ENCODE data around the gene ATP2C2. TPM values are rescaled to one million over a fixed set of nuclear protein-coding genes. Genes with fewer than 3 reads are reported as not detected.

ATP2C2 gene
- total and polyA plus RNA-seq, 2 donors (not counting 1 experiment from before 2014, with no cell fraction given), result not detected

- Histone ChIP-seq H3K27me3 (replicated peaks in 1 of 4; ENCODE audit: control extremely low read depth in 1 of 4, control insufficient read depth in 3 of 4, insufficient read depth in 4 of 4, low read length in 3 of 4) (no peaks in the 10 kb centered on the region), H3K4me2 (replicated peaks; ENCODE audit: low read depth, low read length, poor library complexity, severe bottlenecking) (no peak overlapping the region), H3K27ac (ENCODE audit: low read length in 2 of 2) (no peak overlapping the region), H2AFZ (ENCODE audit: insufficient read depth, low read depth, low read length, poor library complexity, severe bottlenecking) (no peak overlapping the region), H3K9me3 (ENCODE audit: control extremely low read depth in 1 of 3, control insufficient read depth in 2 of 3, insufficient read depth in 1 of 3, low read length in 2 of 3) (peaks cover 0 to 6% (median 0%) of the 10 kb centered on the region in 3 donors), H4K20me1 (ENCODE audit: control insufficient read depth, insufficient read depth, low read length, poor library complexity, severe bottlenecking) (no peaks in the 10 kb centered on the region), H3K36me3 (replicated peaks in 1 of 2; ENCODE audit: control extremely low read depth in 1 of 2, control insufficient read depth in 1 of 2, extremely low read depth in 1 of 2, insufficient read depth in 2 of 2, low read length in 1 of 2) (peaks cover 0 to 3% of the 10 kb centered on the region in 2 experiments), H3K9ac (ENCODE audit: low read length) (no peak overlapping the region), H3K4me3 (ENCODE audit: control extremely low read depth in 1 of 5, extremely low read depth in 1 of 5, insufficient read depth in 1 of 5, low read depth in 2 of 5, low read length in 4 of 5) (no peak overlapping the region), H3K4me1 (ENCODE audit: control insufficient read depth in 2 of 2, insufficient read depth in 2 of 2, low read length in 2 of 2) (no peaks in the 10 kb centered on the region), H3K79me2 (ENCODE audit: control insufficient read depth, insufficient read depth, low read length) (no peaks in the 10 kb centered on the region)
- no peaks in the 10 kb centered on the region for H3K4me1 Mint-ChIP-seq
- TF ChIP-seq EZH2 (IDR thresholded peaks at IDR 0.05; ENCODE audit: borderline replicate concordance, insufficient read depth, low read depth, low read length, poor library complexity, severe bottlenecking) (no peak), CTCF (IDR thresholded peaks at IDR 0.05) (no peak)
- H3K9me3 Mint-ChIP-seq (ENCODE audit: insufficient read depth), result no peaks in the 10 kb centered on the region
- no peak for DNase-seq
- no peaks in the 10 kb centered on the region for H3K27me3 Mint-ChIP-seq
- intact Hi-C loops (cut with micrococcal nuclease), result no loop called here
- ATAC-seq (ENCODE audit: low read depth), result no peak
- ChIA-PET POLR2A (no interaction called here), CTCF (no interaction called here)
- 91% methylated on average over 14 of the region's 14 CpGs for WGBS (ENCODE audit: insufficient coverage)
- H3K4me3 Mint-ChIP-seq, result no peak overlapping the region
- H3K27ac Mint-ChIP-seq, result no peak overlapping the region
These were observed 91.6 kb downstream of the ATP2C2 start for GRCh38 chr16:84459941-84460405.

- H2AFZ ChIP-seq (ENCODE audit: insufficient read depth, low read depth, low read length, poor library complexity, severe bottlenecking), result no peak overlapping the region
- intact Hi-C loops (cut with micrococcal nuclease), result no loop called here
- H3K4me3 ChIP-seq (ENCODE audit: control extremely low read depth in 1 of 5, extremely low read depth in 1 of 5, insufficient read depth in 1 of 5, low read depth in 2 of 5, low read length in 4 of 5), result no peak overlapping the region
- Mint-ChIP-seq H3K27me3 (no peaks in the 10 kb centered on the region), H3K4me1 (no peaks in the 10 kb centered on the region), H3K4me3 (no peak overlapping the region), H3K27ac (no peak overlapping the region), H3K9me3 (ENCODE audit: insufficient read depth) (no peaks in the 10 kb centered on the region)
- ChIA-PET POLR2A (no interaction called here), CTCF (no interaction called here)
- no peak overlapping the region for H3K27ac ChIP-seq (ENCODE audit: low read length in 2 of 2)
- peaks cover 0 to 3% of the 10 kb centered on the region in 2 experiments for H3K36me3 ChIP-seq (replicated peaks in 1 of 2; ENCODE audit: control extremely low read depth in 1 of 2, control insufficient read depth in 1 of 2, extremely low read depth in 1 of 2, insufficient read depth in 2 of 2, low read length in 1 of 2)
- ATAC-seq (ENCODE audit: low read depth) (no peak), DNase-seq (no peak)
- no peak for TF ChIP-seq CTCF (IDR thresholded peaks at IDR 0.05)
- no peak for TF ChIP-seq EZH2 (IDR thresholded peaks at IDR 0.05; ENCODE audit: borderline replicate concordance, insufficient read depth, low read depth, low read length, poor library complexity, severe bottlenecking)
- no peaks in the 10 kb centered on the region for H3K4me1 ChIP-seq (ENCODE audit: control insufficient read depth in 2 of 2, insufficient read depth in 2 of 2, low read length in 2 of 2)
- H4K20me1 ChIP-seq (ENCODE audit: control insufficient read depth, insufficient read depth, low read length, poor library complexity, severe bottlenecking), result no peaks in the 10 kb centered on the region
- H3K9ac ChIP-seq (ENCODE audit: low read length), result no peak overlapping the region
- H3K9me3 ChIP-seq (ENCODE audit: control extremely low read depth in 1 of 3, control insufficient read depth in 2 of 3, insufficient read depth in 1 of 3, low read length in 2 of 3), result peaks cover 0 to 6% (median 0%) of the 10 kb centered on the region in 3 donors
- 91% methylated on average over 19 of the region's 20 CpGs for WGBS (ENCODE audit: insufficient coverage)
- no peaks in the 10 kb centered on the region for H3K79me2 ChIP-seq (ENCODE audit: control insufficient read depth, insufficient read depth, low read length)
- no peak overlapping the region for H3K4me2 ChIP-seq (replicated peaks; ENCODE audit: low read depth, low read length, poor library complexity, severe bottlenecking)
- no peaks in the 10 kb centered on the region for H3K27me3 ChIP-seq (replicated peaks in 1 of 4; ENCODE audit: control extremely low read depth in 1 of 4, control insufficient read depth in 3 of 4, insufficient read depth in 4 of 4, low read length in 3 of 4)
These were observed 92.2 kb downstream of the ATP2C2 start for GRCh38 chr16:84460406-84461028.

All from B cell (primary cell).